Activated naive CD4-positive, alpha-beta T cell treated with anti-CD3 and anti-CD28 coated beads for 36 hours (primary cell): Measurements from ENCODE around the gene SLC30A3. TPM values are rescaled to one million over a fixed set of nuclear protein-coding genes. Genes with fewer than 3 reads are reported as not detected.

Source experiments
- CTCF ChIA-PET: fragments of 350-600 bp; sonication (Branson Sonifier 250); formaldehyde crosslinking; loops from one replicate; lab custom pipeline; 2021; ENCODE audit warnings: antibody characterized with exemption; lab: Charles Lee
- DNase-seq: peaks from one replicate; pipeline ENCODE4 v3.0.0-alpha.2; 2020
- H3K27ac Mint-ChIP-seq: one replicate; pipeline ENCODE4 v1.8.0; 2021; ENCODE audit warnings: mild to moderate bottlenecking, mixed read lengths
- H3K27me3 Mint-ChIP-seq: one replicate; pipeline ENCODE4 v1.8.0; 2021; ENCODE audit warnings: low read depth, mixed read lengths
- H3K36me3 Mint-ChIP-seq: one replicate; pipeline ENCODE4 v1.8.0; 2021; ENCODE audit warnings: low read depth, mixed read lengths
- H3K4me1 Mint-ChIP-seq: one replicate; pipeline ENCODE4 v1.8.0; 2021; ENCODE audit warnings: low read depth, mixed read lengths
- H3K4me3 Mint-ChIP-seq: one replicate; pipeline ENCODE4 v1.8.0; 2021; ENCODE audit warnings: mild to moderate bottlenecking, moderate library complexity, mixed read lengths
- H3K9me3 Mint-ChIP-seq: one replicate; pipeline ENCODE4 v1.8.0; 2021; ENCODE audit warnings: mixed read lengths
- intact Hi-C: fragments of 100-400 bp; cut with micrococcal nuclease; formaldehyde crosslinking; loops from one replicate; pipeline ENCODE4 v1.15.1; 2023
- total RNA-seq, 2 experiments: library from RNA; stranded (reverse); gene quantifications; one replicate each; pipeline ENCODE4 v1.2.3, GENCODE V29; 2021

SLC30A3 gene
- total RNA-seq, 2 experiments from 2014 or later: 0.55 to 0.67 TPM

DNA sequence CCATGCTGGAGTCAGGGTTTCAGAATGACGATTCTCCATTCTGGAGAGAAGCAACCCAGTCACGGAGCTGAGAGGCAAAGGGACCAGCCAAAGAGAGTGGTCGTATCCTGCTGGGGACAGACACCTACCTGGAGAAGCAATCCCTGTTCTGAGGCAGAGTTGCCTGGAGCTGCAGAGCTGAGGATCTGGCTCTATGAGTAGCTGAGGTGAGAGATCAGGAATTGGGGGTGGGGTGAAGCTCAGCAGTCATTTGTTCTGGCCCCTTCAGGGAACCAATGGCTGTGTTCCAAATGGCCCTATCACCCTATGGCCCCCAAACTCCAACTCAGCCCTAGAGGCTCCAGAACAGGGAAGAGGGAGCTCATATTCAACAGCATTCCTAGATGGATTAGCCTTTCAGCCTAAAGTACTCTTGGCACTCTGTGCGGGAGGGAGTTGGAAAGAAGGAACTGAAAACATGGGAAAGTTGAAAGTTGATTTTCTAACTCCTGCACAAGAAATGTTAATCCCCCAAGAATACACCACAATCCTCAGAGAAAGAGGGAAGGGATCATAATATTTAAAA, 54.3 kb downstream of the SLC30A3 start:
- no peaks in the 10 kb centered on the region for H3K9me3 Mint-ChIP-seq
- CTCF ChIA-PET: interaction anchor here (1.5 kb wide), 1 partner anchor 109 kb away, joined by 5 read pairs; no protein-coding TSS in a partner anchor
- no peak overlapping the region for H3K27ac Mint-ChIP-seq
- no peaks in the 10 kb centered on the region for H3K27me3 Mint-ChIP-seq
- no peak for DNase-seq
- H3K36me3 Mint-ChIP-seq: peaks cover 28% of the 10 kb centered on the region
- peaks cover 16% of the 10 kb centered on the region for H3K4me1 Mint-ChIP-seq
- H3K4me3 Mint-ChIP-seq: no peak overlapping the region
- intact Hi-C loops: no loop called here

DNA sequence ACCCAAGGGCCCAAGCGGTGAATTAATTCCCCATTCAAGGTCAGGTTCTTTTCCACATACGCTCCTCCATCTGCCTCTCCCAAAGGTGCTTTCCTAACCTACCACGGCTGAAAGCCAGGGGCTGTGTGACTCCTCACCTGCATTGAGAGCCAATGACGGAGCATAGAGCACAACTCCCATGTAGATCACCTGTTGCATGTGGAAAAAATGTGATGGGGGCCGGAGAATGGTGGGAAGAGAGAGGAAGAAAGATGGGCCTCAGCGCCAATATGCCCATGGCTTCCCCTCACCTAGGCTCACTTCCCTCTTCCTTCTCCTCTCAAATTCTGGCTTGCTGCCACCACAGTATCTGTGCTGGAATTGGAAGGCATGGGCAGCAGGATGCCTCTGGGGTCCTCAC, 56.5 kb downstream of the SLC30A3 start:
- CTCF ChIA-PET: no interaction called here
- intact Hi-C loops: no loop called here
- peaks cover 12% of the 10 kb centered on the region for H3K4me1 Mint-ChIP-seq
- no peaks in the 10 kb centered on the region for H3K27me3 Mint-ChIP-seq
- H3K4me3 Mint-ChIP-seq: no peak overlapping the region
- no peaks in the 10 kb centered on the region for H3K9me3 Mint-ChIP-seq
- peaks cover 28% of the 10 kb centered on the region for H3K36me3 Mint-ChIP-seq
- no peak overlapping the region for H3K27ac Mint-ChIP-seq
- no peak for DNase-seq

DNA sequence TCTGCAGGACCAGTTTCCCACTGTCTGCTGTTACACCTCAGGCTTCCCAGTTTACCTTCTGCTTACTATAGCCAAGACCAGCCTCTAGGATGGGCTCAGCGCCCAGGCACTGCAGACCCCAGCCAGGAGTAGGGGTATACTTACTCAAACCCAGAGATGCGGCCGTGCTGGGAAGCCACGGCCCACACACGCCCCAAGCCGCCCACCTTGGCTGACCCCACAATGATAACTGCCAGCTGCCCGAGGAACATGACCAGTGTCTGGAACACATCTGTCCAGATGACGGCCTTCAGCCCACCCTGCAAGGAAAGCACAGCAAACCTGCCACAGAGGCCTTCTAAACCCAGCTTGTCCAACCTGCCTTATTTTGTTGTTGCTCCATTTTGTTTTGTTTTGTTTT, 57.6 kb downstream of the SLC30A3 start:
- no peak overlapping the region for H3K4me3 Mint-ChIP-seq

DNA sequence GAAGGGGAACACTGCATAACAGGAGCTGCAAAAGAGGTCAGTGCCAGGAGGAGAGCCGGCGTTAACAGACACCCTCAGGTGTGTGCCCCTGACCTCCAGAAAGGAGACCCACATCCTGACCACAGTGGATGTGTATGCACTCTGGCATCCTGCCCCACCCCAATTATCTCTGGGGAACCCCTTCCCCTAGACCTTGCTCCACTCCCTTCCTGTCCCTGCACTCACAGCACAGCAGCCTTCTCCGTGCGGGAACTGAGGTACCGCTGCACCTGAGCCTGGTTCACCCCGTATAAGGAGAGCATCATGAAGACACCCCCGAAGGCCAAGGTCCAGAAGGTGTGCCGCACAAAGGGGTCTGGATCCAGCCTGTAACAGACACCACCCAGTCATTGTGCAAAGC, 58.3 kb downstream of the SLC30A3 start:
- no peak for DNase-seq
- H3K4me1 Mint-ChIP-seq: peaks cover 4% of the 10 kb centered on the region
- intact Hi-C loops: no loop called here
- peaks cover 28% of the 10 kb centered on the region for H3K36me3 Mint-ChIP-seq
- H3K4me3 Mint-ChIP-seq: no peak overlapping the region
- CTCF ChIA-PET: no interaction called here
- H3K9me3 Mint-ChIP-seq: no peaks in the 10 kb centered on the region
- H3K27ac Mint-ChIP-seq: no peak overlapping the region
- no peaks in the 10 kb centered on the region for H3K27me3 Mint-ChIP-seq

More for the DNA sequence above, 57.6 kb downstream of the SLC30A3 start:
- no peaks in the 10 kb centered on the region for H3K27me3 Mint-ChIP-seq
- no peak overlapping the region for H3K27ac Mint-ChIP-seq
- no peak for DNase-seq
- H3K9me3 Mint-ChIP-seq: no peaks in the 10 kb centered on the region
- intact Hi-C loops: no loop called here
- H3K4me1 Mint-ChIP-seq: peaks cover 10% of the 10 kb centered on the region
- H3K36me3 Mint-ChIP-seq: peaks cover 28% of the 10 kb centered on the region
- CTCF ChIA-PET: no interaction called here

DNA sequence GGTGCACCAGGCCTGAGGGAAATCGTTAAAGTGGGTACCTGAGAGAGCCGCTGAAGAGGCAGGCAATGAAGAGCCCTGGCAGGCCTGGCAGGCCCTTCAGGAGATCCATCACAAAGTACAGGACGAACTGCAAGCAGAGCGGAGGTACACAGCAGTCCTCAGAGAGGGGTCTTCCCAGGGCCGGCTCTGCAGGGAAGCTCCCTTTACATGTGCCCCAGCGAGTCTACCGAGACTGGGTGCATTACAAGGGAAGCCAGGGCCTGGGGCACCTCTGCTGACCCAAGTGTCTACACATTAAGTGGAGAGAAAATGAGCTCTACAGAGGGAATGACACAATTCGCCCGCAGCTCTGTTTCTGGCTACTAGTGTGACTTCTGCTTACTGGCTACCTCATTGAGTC, 59.1 kb downstream of the SLC30A3 start:
- H3K27me3 Mint-ChIP-seq: no peaks in the 10 kb centered on the region
- DNase-seq: no peak
- CTCF ChIA-PET: interaction anchor here (0.9 to 1.0 kb wide), 2 partner anchors 12 to 75 kb away, joined by 3 to 4 read pairs; no protein-coding TSS in a partner anchor
- H3K36me3 Mint-ChIP-seq: peaks cover 32% of the 10 kb centered on the region
- no peaks in the 10 kb centered on the region for H3K4me1 Mint-ChIP-seq
- no peak overlapping the region for H3K27ac Mint-ChIP-seq
- no peak overlapping the region for H3K4me3 Mint-ChIP-seq
- no peaks in the 10 kb centered on the region for H3K9me3 Mint-ChIP-seq
- intact Hi-C loops: no loop called here

Other genes starting within 250 kb of the SLC30A3 start
- 10 to 100 TPM; 38.3 to 41.3 TPM for gene TMEM214, start 230.1 kb downstream of the SLC30A3 start, total RNA-seq
- 10 to 100 TPM; 19.1 to 19.7 TPM for gene AGBL5, start 211.4 kb downstream of the SLC30A3 start, total RNA-seq
- gene OST4, start 191.4 kb downstream of the SLC30A3 start, total RNA-seq: 100 to 1,000 TPM; 257 to 282 TPM
- under 1 TPM; 0.15 to 0.29 TPM for gene EMILIN1, start 184.4 kb downstream of the SLC30A3 start, total RNA-seq
- gene KHK, start 176.3 kb downstream of the SLC30A3 start, total RNA-seq: 10 to 100 TPM in 1 of 2 experiments, 1 to 10 TPM in 1; 9.5 to 10.2 TPM
- gene CGREF1, start 143.9 kb downstream of the SLC30A3 start, total RNA-seq: 1 to 10 TPM; 5.8 to 6.6 TPM
- gene ABHD1, start 139.2 kb downstream of the SLC30A3 start, total RNA-seq: under 1 TPM; 0.17 to 0.19 TPM
- 10 to 100 TPM; 45.2 to 49.5 TPM for gene PREB, start 128.4 kb downstream of the SLC30A3 start, total RNA-seq
- gene PRR30, start 123.6 kb downstream of the SLC30A3 start, total RNA-seq: not detected
- gene TCF23, start 114.0 kb downstream of the SLC30A3 start, total RNA-seq: not detected
- 10 to 100 TPM; 80.5 to 80.8 TPM for gene ATRAID, start 51.0 kb downstream of the SLC30A3 start, total RNA-seq
- 10 to 100 TPM; 22.6 to 24.8 TPM for gene SLC5A6, start 50.8 kb downstream of the SLC30A3 start, total RNA-seq
- 100 to 1,000 TPM; 109 to 112 TPM for gene CAD, start 45.7 kb downstream of the SLC30A3 start, total RNA-seq
- gene DNAJC5G, start 12.4 kb upstream of the SLC30A3 start, total RNA-seq: not detected
- gene TRIM54, start 19.4 kb upstream of the SLC30A3 start, total RNA-seq: not detected
- under 1 TPM; 0.45 to 0.89 TPM for gene UCN, start 45.4 kb upstream of the SLC30A3 start, total RNA-seq
- gene MPV17, start 60.0 kb upstream of the SLC30A3 start, total RNA-seq: 10 to 100 TPM; 80.2 to 82.3 TPM
- 10 to 100 TPM; 62.9 to 72.3 TPM for gene GTF3C2, start 93.7 kb upstream of the SLC30A3 start, total RNA-seq
- 10 to 100 TPM; 24.4 to 25.2 TPM for gene EIF2B4, start 107.3 kb upstream of the SLC30A3 start, total RNA-seq
- gene SNX17, start 107.6 kb upstream of the SLC30A3 start, total RNA-seq: 10 to 100 TPM; 68.5 to 75.5 TPM
- 1 to 10 TPM; 4.9 to 5.2 TPM for gene ZNF513, start 117.7 kb upstream of the SLC30A3 start, total RNA-seq
- 100 to 1,000 TPM in 1 of 2 experiments, 10 to 100 TPM in 1; 92.3 to 101 TPM for gene PPM1G, start 146.5 kb upstream of the SLC30A3 start, total RNA-seq
- 10 to 100 TPM; 60.0 to 63.3 TPM for gene NRBP1, start 165.6 kb upstream of the SLC30A3 start, total RNA-seq
- gene KRTCAP3, start 179.3 kb upstream of the SLC30A3 start, total RNA-seq: 1 to 10 TPM; 5.0 to 6.7 TPM
- gene IFT172, start 226.7 kb upstream of the SLC30A3 start, total RNA-seq: 10 to 100 TPM in 1 of 2 experiments, 1 to 10 TPM in 1; 9.2 to 12.7 TPM
- not detected for gene FNDC4, start 232.2 kb upstream of the SLC30A3 start, total RNA-seq
- not detected for gene GCKR, start 233.8 kb upstream of the SLC30A3 start, total RNA-seq